Measurements from ENCODE around the gene EEFSEC. TPM values are rescaled to one million over a fixed set of nuclear protein-coding genes. Genes with fewer than 3 reads are reported as not detected.

The EEFSEC gene
- polyA plus RNA-seq, 1 donor (not counting 4 experiments of a cell fraction or from before 2014, with no cell fraction given), result 8.7 TPM

GRCh38 chr3:128260275-128260674 is 107.0 kb downstream of the EEFSEC start:
- H3K4me3 ChIP-seq (ENCODE audit: control insufficient read depth in 2 of 3, extremely low read depth in 1 of 3, insufficient read depth in 2 of 3, low read depth in 1 of 3, low read length in 3 of 3), result no peak overlapping the region
- dilution Hi-C loops (cut with MboI; ENCODE audit: extremely low pct_ligation_motif_present, low sequenced_read_pairs), result no loop called here
- H3K4me2 ChIP-seq (ENCODE audit: control insufficient read depth, extremely low read depth, insufficient read depth, low read depth, low read length), result no peak overlapping the region
- H2AFZ ChIP-seq (ENCODE audit: control insufficient read depth, low read length), result no peak overlapping the region
- H3K9me3 ChIP-seq (ENCODE audit: control insufficient read depth, low read depth, low read length), result no peaks in the 10 kb centered on the region
- H3K79me2 ChIP-seq (ENCODE audit: control insufficient read depth, insufficient read depth, low read length), result no peaks in the 10 kb centered on the region
- no peak overlapping the region for H3K9ac ChIP-seq (ENCODE audit: control insufficient read depth, extremely low read depth, insufficient read depth, low read length)
- no peak overlapping the region for H3K27ac ChIP-seq (ENCODE audit: control insufficient read depth, insufficient read depth, low read length)
- peaks cover 1 to 15% of the 10 kb centered on the region in 2 experiments for H3K36me3 ChIP-seq (ENCODE audit: control insufficient read depth in 2 of 2, extremely low read depth in 1 of 2, insufficient read depth in 2 of 2, low read length in 2 of 2)
- DNase-seq (ENCODE audit: low read depth, low spot score), result no peak
- TF ChIP-seq CTCF (optimal IDR thresholded peaks at IDR 0.05 in 1 of 3, IDR thresholded peaks at IDR 0.05 in 1 of 3, conservative IDR thresholded peaks at IDR 0.05 in 1 of 3; ENCODE audit: extremely low read depth in 1 of 3, insufficient read depth in 2 of 3, low read length in 3 of 3) (no peak), EZH2 (IDR thresholded peaks at IDR 0.05; ENCODE audit: low read length) (no peak)
- no peaks in the 10 kb centered on the region for H3K9me1 ChIP-seq (ENCODE audit: control insufficient read depth, extremely low read depth, insufficient read depth, low read length)
- no peaks in the 10 kb centered on the region for H4K20me1 ChIP-seq (ENCODE audit: control insufficient read depth, extremely low read depth, insufficient read depth, low read length)
- H3K4me1 ChIP-seq (ENCODE audit: control insufficient read depth, extremely low read depth, insufficient read depth, low read length), result no peaks in the 10 kb centered on the region
- no peaks in the 10 kb centered on the region for H3K27me3 ChIP-seq (ENCODE audit: control insufficient read depth, extremely low read depth, insufficient read depth, low read length)
- no peak for FAIRE-seq

- dilution Hi-C loops (cut with MboI; ENCODE audit: extremely low pct_ligation_motif_present, low sequenced_read_pairs), result no loop called here
- H3K36me3 ChIP-seq (ENCODE audit: control insufficient read depth in 2 of 2, extremely low read depth in 1 of 2, insufficient read depth in 2 of 2, low read length in 2 of 2), result peaks cover 1 to 17% of the 10 kb centered on the region in 2 experiments
- H3K27me3 ChIP-seq (ENCODE audit: control insufficient read depth, extremely low read depth, insufficient read depth, low read length), result no peaks in the 10 kb centered on the region
- H3K27ac ChIP-seq (ENCODE audit: control insufficient read depth, insufficient read depth, low read length), result no peak overlapping the region
- no peak overlapping the region for H3K9ac ChIP-seq (ENCODE audit: control insufficient read depth, extremely low read depth, insufficient read depth, low read length)
- H2AFZ ChIP-seq (ENCODE audit: control insufficient read depth, low read length), result no peak overlapping the region
- no peak overlapping the region for H3K4me3 ChIP-seq (ENCODE audit: control insufficient read depth in 2 of 3, extremely low read depth in 1 of 3, insufficient read depth in 2 of 3, low read depth in 1 of 3, low read length in 3 of 3)
- DNase-seq (ENCODE audit: low read depth, low spot score) (no peak), FAIRE-seq (no peak)
- H3K4me1 ChIP-seq (ENCODE audit: control insufficient read depth, extremely low read depth, insufficient read depth, low read length), result no peaks in the 10 kb centered on the region
- TF ChIP-seq EZH2 (IDR thresholded peaks at IDR 0.05; ENCODE audit: low read length) (no peak), CTCF (optimal IDR thresholded peaks at IDR 0.05 in 1 of 3, IDR thresholded peaks at IDR 0.05 in 1 of 3, conservative IDR thresholded peaks at IDR 0.05 in 1 of 3; ENCODE audit: extremely low read depth in 1 of 3, insufficient read depth in 2 of 3, low read length in 3 of 3) (no peak)
- H4K20me1 ChIP-seq (ENCODE audit: control insufficient read depth, extremely low read depth, insufficient read depth, low read length), result no peaks in the 10 kb centered on the region
- H3K9me3 ChIP-seq (ENCODE audit: control insufficient read depth, low read depth, low read length), result no peaks in the 10 kb centered on the region
- H3K4me2 ChIP-seq (ENCODE audit: control insufficient read depth, extremely low read depth, insufficient read depth, low read depth, low read length), result no peak overlapping the region
- H3K9me1 ChIP-seq (ENCODE audit: control insufficient read depth, extremely low read depth, insufficient read depth, low read length), result no peaks in the 10 kb centered on the region
- H3K79me2 ChIP-seq (ENCODE audit: control insufficient read depth, insufficient read depth, low read length), result no peaks in the 10 kb centered on the region
Measured at GRCh38 chr3:128262457-128262856, 109.2 kb downstream of the EEFSEC start.
